WTC11 (cell line): ENCODE results near the gene TATDN3. TPM values are rescaled to one million over a fixed set of nuclear protein-coding genes. Genes with fewer than 3 reads are reported as not detected.

Source experiments
- ATAC-seq: fragments of 200-7000 bp; cut with Tn5 transposase; 2 replicates; pipeline ENCODE4 v1.10.0; 2021; ENCODE audit warnings: mild to moderate bottlenecking, moderate library complexity
- CTCF ChIA-PET: fragments of 300-600 bp; sonication (Branson Sonifier 250); formaldehyde crosslinking; loops from one replicate; lab custom pipeline; 2021; ENCODE audit warnings: antibody characterized with exemption; lab: Charles Lee
- POLR2A ChIA-PET: fragments of 350-600 bp; sonication (Branson Sonifier 250); formaldehyde crosslinking; loops from one replicate; lab custom pipeline; 2021; ENCODE audit warnings: antibody characterized with exemption; lab: Charles Lee
- DNase-seq: peaks from one replicate; pipeline ENCODE4 v3.0.0; 2021; ENCODE audit warnings: low spot score
- H3K27ac Mint-ChIP-seq: 2 replicates; pipeline ENCODE4 v1.8.0; 2021; ENCODE audit warnings: mixed read lengths
- H3K27me3 Mint-ChIP-seq: 2 replicates; pipeline ENCODE4 v1.8.0; 2021; ENCODE audit warnings: low read depth, mild to moderate bottlenecking, moderate library complexity, mixed read lengths
- H3K36me3 Mint-ChIP-seq: 2 replicates; pipeline ENCODE4 v1.8.0; 2021; ENCODE audit warnings: mixed read lengths
- H3K4me1 Mint-ChIP-seq: 2 replicates; pipeline ENCODE4 v1.8.0; 2022; ENCODE audit warnings: mixed read lengths
- H3K4me3 Mint-ChIP-seq: 2 replicates; pipeline ENCODE4 v1.8.0; 2021; ENCODE audit warnings: mild to moderate bottlenecking, moderate library complexity, mixed read lengths
- H3K9me3 Mint-ChIP-seq: 2 replicates; pipeline ENCODE4 v1.8.0; 2021; ENCODE audit warnings: mixed read lengths
- AFF4 ChIP-seq: sonication (generic); formaldehyde crosslinking; IDR thresholded peaks from 2 replicates; pipeline ENCODE4 v1.8.1; 2023; ENCODE audit warnings: mild to moderate bottlenecking, missing genetic modification reagents, borderline replicate concordance
- CREM ChIP-seq: sonication (generic); formaldehyde crosslinking; IDR thresholded peaks from 2 replicates; pipeline ENCODE4 v1.8.1; 2022; ENCODE audit warnings: mild to moderate bottlenecking, missing genetic modification reagents, moderate library complexity
- E2F4 ChIP-seq: sonication (generic); formaldehyde crosslinking; IDR thresholded peaks from 2 replicates; pipeline ENCODE4 v1.8.1; 2022; ENCODE audit warnings: low read depth, mild to moderate bottlenecking, moderate library complexity, missing genetic modification reagents, borderline replicate concordance
- ELF4 ChIP-seq: sonication (generic); formaldehyde crosslinking; IDR thresholded peaks from 2 replicates; pipeline ENCODE4 v1.8.1; 2022; ENCODE audit warnings: low read depth, mild to moderate bottlenecking, moderate library complexity, missing genetic modification reagents
- ESRRA ChIP-seq: sonication (generic); formaldehyde crosslinking; IDR thresholded peaks from 2 replicates; pipeline ENCODE4 v1.8.1; 2022; ENCODE audit warnings: mild to moderate bottlenecking, missing genetic modification reagents, borderline replicate concordance
- FOXK1 ChIP-seq: sonication (generic); formaldehyde crosslinking; IDR thresholded peaks from 2 replicates; pipeline ENCODE4 v1.8.0; 2022; ENCODE audit warnings: mild to moderate bottlenecking, moderate library complexity, missing genetic modification reagents
- HMGA2 ChIP-seq: fragments of 250-450 bp; sonication (Bioruptor Pico); IDR thresholded peaks from 2 replicates; pipeline ENCODE4 v1.4.0; 2021; ENCODE audit warnings: mild to moderate bottlenecking, moderate library complexity
- HMGXB4 ChIP-seq: sonication (generic); formaldehyde crosslinking; IDR thresholded peaks from 2 replicates; pipeline ENCODE4 v1.8.1; 2023; ENCODE audit warnings: mild to moderate bottlenecking, moderate library complexity, missing genetic modification reagents
- KAT7 ChIP-seq: sonication (generic); formaldehyde crosslinking; IDR thresholded peaks from 2 replicates; pipeline ENCODE4 v1.8.1; 2023; ENCODE audit warnings: missing genetic modification reagents, mild to moderate bottlenecking, borderline replicate concordance
- NFATC4 ChIP-seq: fragments of 250-450 bp; sonication (Bioruptor Pico); IDR thresholded peaks from 2 replicates; pipeline ENCODE4 v1.9.0; 2021; ENCODE audit warnings: mild to moderate bottlenecking
- PRDM15 ChIP-seq: sonication (generic); formaldehyde crosslinking; IDR thresholded peaks from 2 replicates; pipeline ENCODE4 v1.8.0; 2022; ENCODE audit warnings: missing genetic modification reagents
- PRRX2 ChIP-seq: fragments of 250-450 bp; sonication (Bioruptor Pico); IDR thresholded peaks from 2 replicates; pipeline ENCODE4 v1.8.0; 2021; ENCODE audit warnings: mild to moderate bottlenecking
- SMAD3 ChIP-seq: sonication (generic); formaldehyde crosslinking; IDR thresholded peaks from 2 replicates; pipeline ENCODE4 v1.8.0; 2022; ENCODE audit warnings: missing genetic modification reagents, mild to moderate bottlenecking, borderline replicate concordance
- SP1 ChIP-seq: sonication (generic); formaldehyde crosslinking; conservative IDR thresholded peaks from 2 replicates; pipeline ENCODE4 v1.8.1; 2022; ENCODE audit warnings: missing genetic modification reagents
- TP53 ChIP-seq: sonication (generic); formaldehyde crosslinking; IDR thresholded peaks from 2 replicates; pipeline ENCODE4 v1.8.1; 2023; ENCODE audit warnings: mild to moderate bottlenecking, missing genetic modification reagents
- ZMAT4 ChIP-seq: fragments of 250-450 bp; sonication (Bioruptor Pico); IDR thresholded peaks from 2 replicates; pipeline ENCODE4 v1.9.0; 2021; ENCODE audit warnings: mild to moderate bottlenecking
- ZNF671 ChIP-seq: fragments of 250-450 bp; sonication (Bioruptor Pico); IDR thresholded peaks from 2 replicates; pipeline ENCODE4 v1.8.0; 2021; ENCODE audit warnings: mild to moderate bottlenecking
- total RNA-seq: library from RNA; stranded (reverse); gene quantifications from 3 replicates; pipeline ENCODE4 v1.2.3, GENCODE V29; 2021
- TF ChIP-seq, protein P1 (sequence below): sonication (generic); formaldehyde crosslinking; conservative IDR thresholded peaks from 2 replicates; pipeline ENCODE4 v1.8.1; 2022; ENCODE audit warnings: mild to moderate bottlenecking, missing genetic modification reagents
- TF ChIP-seq, protein P2 (sequence below): fragments of 250-450 bp; sonication (Bioruptor Pico); conservative IDR thresholded peaks from 2 replicates; pipeline ENCODE4 v1.9.0; 2021; ENCODE audit warnings: mild to moderate bottlenecking
- TF ChIP-seq, protein P3 (sequence below): fragments of 250-450 bp; sonication (Bioruptor Pico); IDR thresholded peaks from 2 replicates; pipeline ENCODE4 v2.1.2; 2022; ENCODE audit warnings: mild to moderate bottlenecking, moderate library complexity

The TATDN3 gene
- total RNA-seq, 1 experiment from 2014 or later: 19.3 TPM

DNA sequence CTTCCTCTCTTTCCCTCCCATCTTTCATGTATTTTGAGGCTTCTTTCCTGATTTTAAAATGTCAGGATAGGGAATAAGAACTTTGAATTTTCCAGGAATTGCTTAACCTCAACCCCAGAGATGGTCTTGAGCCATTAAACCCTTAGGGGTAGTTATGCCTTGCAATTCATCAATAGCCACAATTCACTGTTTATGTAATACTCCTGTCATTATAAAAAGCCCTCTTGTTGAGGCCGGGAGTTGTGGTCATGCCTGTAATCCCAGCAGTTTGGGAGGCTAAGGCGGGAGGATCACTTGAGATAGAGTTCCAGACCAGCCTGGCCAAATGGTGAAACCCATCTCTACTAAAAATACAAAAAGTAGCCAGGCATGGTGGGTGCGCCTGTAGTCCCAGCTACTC, 31.3 kb downstream of the TATDN3 start:
- ATAC-seq: no peak
- H3K4me3 Mint-ChIP-seq: no peak overlapping the region
- no peak for DNase-seq
- H3K9me3 Mint-ChIP-seq: peaks cover 33% of the 10 kb centered on the region
- no peak overlapping the region; the same call in 1 of the 2 replicates for H3K27ac Mint-ChIP-seq
- H3K36me3 Mint-ChIP-seq: peaks cover 27% of the 10 kb centered on the region
- H3K4me1 Mint-ChIP-seq: peaks cover 7% of the 10 kb centered on the region
- ChIA-PET CTCF (interaction anchor here (1.5 kb wide), 1 partner anchor 8 kb away, joined by 4 read pairs; no protein-coding TSS in a partner anchor), POLR2A (interaction anchor here (0.5 kb wide), 1 partner anchor 32 kb away, joined by 3 read pairs; no protein-coding TSS in a partner anchor)
- peaks cover 10% of the 10 kb centered on the region for H3K27me3 Mint-ChIP-seq
- TF ChIP-seq CREM (CRISPR knock-in tag) (no peak), AFF4 (CRISPR knock-in tag) (no peak), SMAD3 (CRISPR knock-in tag) (no peak), FOXK1 (CRISPR knock-in tag) (no peak), PRRX2 (CRISPR knock-in tag) (no peak), TP53 (CRISPR knock-in tag) (no peak), E2F4 (CRISPR knock-in tag) (no peak), SP1 (CRISPR knock-in tag) (no peak), HMGXB4 (CRISPR knock-in tag) (no peak), NFATC4 (no peak), KAT7 (CRISPR knock-in tag) (no peak), ELF4 (no peak), HMGA2 (CRISPR knock-in tag) (no peak), ESRRA (CRISPR knock-in tag) (no peak)
- TF ChIP-seq, protein P1, sequence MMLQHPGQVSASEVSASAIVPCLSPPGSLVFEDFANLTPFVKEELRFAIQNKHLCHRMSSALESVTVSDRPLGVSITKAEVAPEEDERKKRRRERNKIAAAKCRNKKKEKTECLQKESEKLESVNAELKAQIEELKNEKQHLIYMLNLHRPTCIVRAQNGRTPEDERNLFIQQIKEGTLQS: no peak

GRCh38 chr1:212824201-212824600, 32.5 kb downstream of the TATDN3 start:
- peaks cover 33% of the 10 kb centered on the region for H3K9me3 Mint-ChIP-seq
- peaks cover 10% of the 10 kb centered on the region for H3K27me3 Mint-ChIP-seq
- ChIA-PET CTCF (interaction anchor here (1.5 kb wide), 1 partner anchor 10 kb away, joined by 4 read pairs; no protein-coding TSS in a partner anchor), POLR2A (no interaction called here)
- peaks cover 7% of the 10 kb centered on the region for H3K4me1 Mint-ChIP-seq
- peaks cover 27% of the 10 kb centered on the region for H3K36me3 Mint-ChIP-seq
- DNase-seq (no peak), ATAC-seq (no peak)
- H3K27ac Mint-ChIP-seq: no peak overlapping the region
- no peak overlapping the region for H3K4me3 Mint-ChIP-seq
- TF ChIP-seq ZMAT4 (CRISPR knock-in tag) (no peak), ZNF671 (CRISPR knock-in tag) (no peak), TP53 (CRISPR knock-in tag) (no peak), PRDM15 (CRISPR knock-in tag) (no peak)
- TF ChIP-seq, protein P2, sequence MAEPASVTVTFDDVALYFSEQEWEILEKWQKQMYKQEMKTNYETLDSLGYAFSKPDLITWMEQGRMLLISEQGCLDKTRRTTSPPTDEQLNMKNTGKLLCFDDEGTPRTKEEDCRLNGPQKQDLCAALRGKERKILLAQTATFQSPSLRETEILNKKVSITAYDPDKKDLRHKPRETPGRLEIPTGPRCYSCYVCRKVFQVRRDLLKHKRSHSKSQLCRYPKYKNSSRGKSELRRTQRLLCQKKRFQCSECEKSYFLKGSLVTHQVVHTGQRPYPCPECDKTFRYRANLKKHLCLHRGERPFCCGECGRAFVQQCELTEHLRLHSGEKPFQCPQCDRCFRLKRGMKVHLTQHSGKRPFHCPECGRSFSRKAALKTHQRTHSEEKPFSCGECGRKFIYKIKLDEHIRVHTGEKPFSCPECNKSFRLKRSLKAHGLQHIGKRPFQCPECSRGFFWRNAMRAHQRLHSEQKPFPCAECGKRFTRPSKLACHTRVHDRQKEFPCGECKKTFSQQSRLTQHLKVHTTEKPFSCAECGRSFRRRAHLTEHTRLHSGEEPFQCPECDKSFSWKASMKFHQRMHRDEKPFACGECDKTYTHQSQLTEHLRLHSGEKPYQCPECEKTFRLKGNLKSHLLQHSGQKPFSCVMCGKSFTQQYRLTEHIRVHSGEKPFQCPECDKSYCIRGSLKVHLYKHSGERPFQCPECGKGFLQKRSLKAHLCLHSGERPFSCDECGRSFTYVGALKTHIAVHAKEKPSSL: no peak
- TF ChIP-seq, protein P3, sequence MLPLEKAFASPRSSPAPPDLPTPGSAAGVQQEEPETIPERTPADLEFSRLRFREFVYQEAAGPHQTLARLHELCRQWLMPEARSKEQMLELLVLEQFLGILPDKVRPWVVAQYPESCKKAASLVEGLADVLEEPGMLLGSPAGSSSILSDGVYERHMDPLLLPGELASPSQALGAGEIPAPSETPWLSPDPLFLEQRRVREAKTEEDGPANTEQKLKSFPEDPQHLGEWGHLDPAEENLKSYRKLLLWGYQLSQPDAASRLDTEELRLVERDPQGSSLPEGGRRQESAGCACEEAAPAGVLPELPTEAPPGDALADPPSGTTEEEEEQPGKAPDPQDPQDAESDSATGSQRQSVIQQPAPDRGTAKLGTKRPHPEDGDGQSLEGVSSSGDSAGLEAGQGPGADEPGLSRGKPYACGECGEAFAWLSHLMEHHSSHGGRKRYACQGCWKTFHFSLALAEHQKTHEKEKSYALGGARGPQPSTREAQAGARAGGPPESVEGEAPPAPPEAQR: no peak
